ENCODE results near the gene DNAI1. TPM values are rescaled to one million over a fixed set of nuclear protein-coding genes. Genes with fewer than 3 reads are reported as not detected.

The DNAI1 gene
- total and polyA plus RNA-seq, 10 donors = not detected

- Histone ChIP-seq H3K4me3 (no peak overlapping the region), H3K36me3 (no peaks in the 10 kb centered on the region), H3K4me1 (no peaks in the 10 kb centered on the region), H3K27ac (no peak overlapping the region), H3K27me3 (replicated peaks in 1 of 7) (peaks cover 0 to 26% (median 0%) of the 10 kb centered on the region in 7 donors), H3K9me3 (no peaks in the 10 kb centered on the region)
- DNase-seq = no peak
- intact Hi-C loops (cut with DNase I; ENCODE audit: low total_unique reads) = no loop called here
- TF ChIP-seq CTCF (IDR thresholded peaks at IDR 0.05 in 8 of 11, conservative IDR thresholded peaks at IDR 0.05 in 3 of 11) (no peak), POLR2AphosphoS5 (IDR thresholded peaks at IDR 0.05) (no peak), POLR2A (IDR thresholded peaks at IDR 0.05) (no peak)
- WGBS, 5 donors = 70 to 77% (median 73%) methylated on average over 7 of the region's 7 CpGs
Observed at GRCh38 chr9:34541540-34541939, 82.9 kb downstream of the DNAI1 start.

GRCh38 chr9:34544035-34544434, 85.4 kb downstream of the DNAI1 start:
- DNase-seq = no peak
- intact Hi-C loops (cut with DNase I; ENCODE audit: low total_unique reads) = no loop called here
- Histone ChIP-seq H3K9me3 (no peaks in the 10 kb centered on the region), H3K36me3 (no peaks in the 10 kb centered on the region), H3K27me3 (replicated peaks in 1 of 7) (peaks cover 0 to 29% (median 6%) of the 10 kb centered on the region in 7 donors), H3K4me3 (no peak overlapping the region), H3K4me1 (peaks cover 0 to 15% (median 0%) of the 10 kb centered on the region in 6 donors), H3K27ac (no peak overlapping the region)
- WGBS, 5 donors = 51 to 73% (median 66%) methylated on average over 5 of the region's 5 CpGs
- TF ChIP-seq POLR2AphosphoS5 (IDR thresholded peaks at IDR 0.05) (no peak), POLR2A (IDR thresholded peaks at IDR 0.05) (no peak), CTCF (IDR thresholded peaks at IDR 0.05 in 8 of 11, conservative IDR thresholded peaks at IDR 0.05 in 3 of 11) (no peak)

- intact Hi-C loops (cut with DNase I; ENCODE audit: low total_unique reads) = loop anchor here (5.0 kb wide), 1 partner anchor 47 kb away; no protein-coding TSS in a partner anchor
- H3K9me3 ChIP-seq = no peaks in the 10 kb centered on the region
- WGBS, 5 donors = 80 to 87% (median 84%) methylated on average over 6 of the region's 6 CpGs
Observed at GRCh38 chr9:34545497-34545896, 86.9 kb downstream of the DNAI1 start.

More at GRCh38 chr9:34545497-34545896, 86.9 kb downstream of the DNAI1 start:
- peaks cover 0 to 15% (median 0%) of the 10 kb centered on the region in 6 donors for H3K4me1 ChIP-seq
- no peak for TF ChIP-seq CTCF (IDR thresholded peaks at IDR 0.05 in 8 of 11, conservative IDR thresholded peaks at IDR 0.05 in 3 of 11)
- TF ChIP-seq POLR2AphosphoS5 (IDR thresholded peaks at IDR 0.05) = peak in 1 of 3 donors; percentile 43
- TF ChIP-seq POLR2A (IDR thresholded peaks at IDR 0.05) = no peak
- no peaks in the 10 kb centered on the region for H3K36me3 ChIP-seq
- H3K27me3 ChIP-seq (replicated peaks in 1 of 7) = peaks cover 0 to 29% (median 6%) of the 10 kb centered on the region in 7 donors
- no peak overlapping the region for H3K4me3 ChIP-seq
- no peak for DNase-seq
- no peak overlapping the region for H3K27ac ChIP-seq
